GM18858 (cell line): Measurements from ENCODE around the gene AOC3.
"Not testable (repeated sequence)": the region's sequence is repeated elsewhere in the genome, so short reads cannot be mapped to it uniquely, and the experiment has no call there.

Source experiments
- ATAC-seq: cut with Tn5 transposase; IDR thresholded peaks from one replicate; pipeline ENCODE4 v1.9.1; 2021; ENCODE audit not compliant: unreplicated experiment

The AOC3 gene

GRCh38 chr17:42866631-42867575, 15.9 kb downstream of the AOC3 start:
- no peak for ATAC-seq

GRCh38 chr17:42867694-42868261, 16.8 kb downstream of the AOC3 start:
- ATAC-seq = not testable (repeated sequence)

GRCh38 chr17:42868338-42868737, 17.3 kb downstream of the AOC3 start:
- ATAC-seq = no peak

GRCh38 chr17:42871647-42872046, 20.6 kb downstream of the AOC3 start:
- ATAC-seq = no peak

GRCh38 chr17:42872251-42872965, 21.4 kb downstream of the AOC3 start:
- ATAC-seq = no peak

GRCh38 chr17:42873315-42873714, 22.3 kb downstream of the AOC3 start:
- ATAC-seq = no peak

- ATAC-seq = not testable (repeated sequence)
Measured at GRCh38 chr17:42873932-42874695, 23.1 kb downstream of the AOC3 start.

GRCh38 chr17:42877037-42877436, 26.0 kb downstream of the AOC3 start:
- no peak for ATAC-seq

GRCh38 chr17:42878123-42878880, 27.3 kb downstream of the AOC3 start:
- ATAC-seq = no peak

- ATAC-seq = no peak
Measured at GRCh38 chr17:42878924-42879595, 28.1 kb downstream of the AOC3 start.

GRCh38 chr17:42879596-42879985, 28.6 kb downstream of the AOC3 start:
- no peak for ATAC-seq

GRCh38 chr17:42880776-42881310, 29.8 kb downstream of the AOC3 start:
- no peak for ATAC-seq

GRCh38 chr17:42881706-42882105, 30.7 kb downstream of the AOC3 start:
- not testable (repeated sequence) for ATAC-seq

- ATAC-seq = no peak
Measured at GRCh38 chr17:42882166-42882565, 31.2 kb downstream of the AOC3 start.

- no peak for ATAC-seq
Measured at GRCh38 chr17:42883802-42884558, 33.0 kb downstream of the AOC3 start.

GRCh38 chr17:42885806-42886205, 34.8 kb downstream of the AOC3 start:
- ATAC-seq = not testable (repeated sequence)

GRCh38 chr17:42886283-42887176, 35.5 kb downstream of the AOC3 start:
- ATAC-seq = no peak

GRCh38 chr17:42889809-42890208, 38.8 kb downstream of the AOC3 start:
- no peak for ATAC-seq
